GM13977 (cell line): ENCODE results near the gene CLMP.

Experiments used
- DNase-seq: peaks from one replicate; pipeline ENCODE4 v3.0.0; 2012; ENCODE audit warnings: low spot score
- in situ Hi-C: fragments of 300-500 bp; cut with MboI; formaldehyde crosslinking; loops from one replicate; pipeline ENCODE4 v1.12.0; 2022; ENCODE audit warnings: low sequenced_read_pairs, low pct_unique_long_range_greater_than_20kb, mixed read lengths, inconsistent platforms; ENCODE audit not compliant: unreplicated experiment
- TF ChIP-seq, protein P1 (sequence below): IDR thresholded peaks from 2 replicates; pipeline ENCODE4 v1.5.1; 2012; ENCODE audit warnings: mild to moderate bottlenecking, control low read depth; ENCODE audit not compliant: insufficient read depth; ENCODE audit errors: extremely low read depth, missing control alignments

Gene CLMP

DNA sequence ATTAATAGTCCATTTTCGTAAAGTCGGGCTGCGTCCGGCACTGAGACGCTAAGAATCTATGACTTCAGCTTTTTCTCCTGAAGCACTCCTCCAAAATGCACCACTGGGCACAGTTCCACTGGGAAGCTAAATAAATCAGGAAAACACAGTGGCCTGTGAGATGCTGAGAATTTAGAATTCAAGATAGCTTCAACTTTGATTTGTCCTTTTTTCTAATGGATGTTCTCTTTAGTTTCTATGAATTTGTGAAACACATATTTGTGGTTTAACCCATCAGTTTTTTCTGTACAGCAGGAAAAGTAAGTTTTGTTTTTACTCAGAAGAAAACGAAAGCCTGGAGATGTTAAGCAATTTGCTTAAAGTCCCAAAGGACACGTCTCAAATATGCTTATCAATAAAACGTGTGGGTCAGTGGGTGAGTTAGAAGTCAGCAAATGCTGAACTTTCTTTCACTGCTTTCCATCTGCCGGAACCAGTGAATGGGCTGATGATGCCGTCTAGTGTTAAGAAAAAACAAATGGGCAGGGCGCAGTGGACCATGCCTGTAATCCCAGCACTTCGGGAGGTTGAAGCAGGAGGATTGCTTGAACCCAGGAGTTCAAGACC lies 40.7 kb upstream of the CLMP start:
- no peak for DNase-seq
- TF ChIP-seq, protein P1, sequence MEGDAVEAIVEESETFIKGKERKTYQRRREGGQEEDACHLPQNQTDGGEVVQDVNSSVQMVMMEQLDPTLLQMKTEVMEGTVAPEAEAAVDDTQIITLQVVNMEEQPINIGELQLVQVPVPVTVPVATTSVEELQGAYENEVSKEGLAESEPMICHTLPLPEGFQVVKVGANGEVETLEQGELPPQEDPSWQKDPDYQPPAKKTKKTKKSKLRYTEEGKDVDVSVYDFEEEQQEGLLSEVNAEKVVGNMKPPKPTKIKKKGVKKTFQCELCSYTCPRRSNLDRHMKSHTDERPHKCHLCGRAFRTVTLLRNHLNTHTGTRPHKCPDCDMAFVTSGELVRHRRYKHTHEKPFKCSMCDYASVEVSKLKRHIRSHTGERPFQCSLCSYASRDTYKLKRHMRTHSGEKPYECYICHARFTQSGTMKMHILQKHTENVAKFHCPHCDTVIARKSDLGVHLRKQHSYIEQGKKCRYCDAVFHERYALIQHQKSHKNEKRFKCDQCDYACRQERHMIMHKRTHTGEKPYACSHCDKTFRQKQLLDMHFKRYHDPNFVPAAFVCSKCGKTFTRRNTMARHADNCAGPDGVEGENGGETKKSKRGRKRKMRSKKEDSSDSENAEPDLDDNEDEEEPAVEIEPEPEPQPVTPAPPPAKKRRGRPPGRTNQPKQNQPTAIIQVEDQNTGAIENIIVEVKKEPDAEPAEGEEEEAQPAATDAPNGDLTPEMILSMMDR: no peak
- in situ Hi-C loops: no loop called here

DNA sequence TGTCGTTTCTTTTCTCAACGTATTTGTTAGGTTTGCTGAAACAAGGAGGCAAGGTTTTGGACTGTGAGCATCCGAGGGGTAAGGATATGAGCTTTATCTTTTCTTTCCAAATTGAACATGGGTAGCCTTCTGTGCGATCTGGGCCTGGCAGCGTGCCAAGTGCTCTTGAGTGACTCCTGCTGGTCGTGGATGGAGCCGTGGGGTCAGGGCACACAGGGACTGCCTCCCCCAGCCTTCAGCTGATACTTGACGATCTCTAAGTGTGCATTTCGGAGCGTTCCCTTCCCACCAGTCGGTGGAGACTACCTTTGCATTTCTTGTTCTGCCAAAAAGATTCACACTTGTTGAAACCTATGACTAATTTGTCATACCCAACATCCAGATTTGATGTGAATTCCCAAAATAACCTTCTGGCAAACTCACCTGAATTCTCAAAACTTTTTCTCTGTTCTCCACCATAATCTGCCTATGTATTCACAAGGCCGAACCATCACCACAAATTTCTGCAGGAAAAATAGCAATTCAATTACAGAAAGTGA lies 40.1 kb upstream of the CLMP start:
- in situ Hi-C loops: no loop called here
- TF ChIP-seq, protein P1: peak; percentile 33
- no peak for DNase-seq

DNA sequence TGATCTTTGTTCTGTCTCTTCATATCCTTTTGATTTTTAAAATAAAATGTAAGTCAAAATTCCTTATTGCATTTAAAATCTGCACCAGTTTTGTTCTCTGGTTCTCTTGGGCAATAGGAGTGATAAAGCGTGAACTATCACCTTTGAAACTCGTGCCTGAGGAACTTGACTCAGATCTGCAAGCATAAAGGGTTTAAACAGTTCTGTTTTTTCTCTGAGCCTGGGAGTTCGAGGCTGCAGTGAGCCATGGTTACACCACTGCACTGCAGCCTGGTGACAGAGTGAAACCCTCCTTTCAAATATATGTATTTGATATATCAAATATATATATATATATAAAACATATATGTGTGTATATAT lies 38.9 kb upstream of the CLMP start:
- in situ Hi-C loops: no loop called here
- TF ChIP-seq, protein P1: no peak
- no peak for DNase-seq

DNA sequence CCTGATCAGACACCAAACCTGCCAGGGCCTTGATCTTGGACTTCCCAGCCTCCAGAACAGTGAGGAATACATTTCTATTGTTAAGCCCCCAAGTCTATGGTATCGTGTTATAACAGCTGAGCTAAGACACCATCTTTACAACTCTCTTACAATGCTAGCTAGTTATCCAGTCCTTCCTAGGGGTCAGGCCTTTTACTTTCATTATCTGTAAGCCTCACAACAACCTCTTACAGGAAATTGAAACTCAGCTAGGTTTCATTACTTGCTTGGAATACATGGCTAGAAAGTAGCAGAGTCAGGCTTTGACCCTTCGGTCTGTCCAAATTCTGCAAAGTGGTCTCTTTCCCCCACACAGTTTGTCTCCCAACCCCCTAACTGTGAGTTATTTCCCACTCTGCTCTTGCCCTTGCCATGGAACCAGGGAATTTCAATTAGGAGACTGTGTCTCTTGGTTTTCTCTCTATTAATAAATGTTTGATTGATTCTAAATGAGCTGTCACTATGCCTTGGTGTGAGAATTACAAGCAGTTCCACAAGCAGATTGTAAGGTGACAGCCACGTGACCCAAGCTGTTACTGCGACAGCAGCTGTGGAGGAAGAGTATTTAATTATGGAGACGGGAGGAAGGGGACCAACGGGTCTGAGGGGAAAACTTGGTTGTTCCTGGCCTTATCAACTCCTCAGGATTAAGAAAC lies 38.4 kb upstream of the CLMP start:
- TF ChIP-seq, protein P1: no peak
- in situ Hi-C loops: no loop called here

DNA sequence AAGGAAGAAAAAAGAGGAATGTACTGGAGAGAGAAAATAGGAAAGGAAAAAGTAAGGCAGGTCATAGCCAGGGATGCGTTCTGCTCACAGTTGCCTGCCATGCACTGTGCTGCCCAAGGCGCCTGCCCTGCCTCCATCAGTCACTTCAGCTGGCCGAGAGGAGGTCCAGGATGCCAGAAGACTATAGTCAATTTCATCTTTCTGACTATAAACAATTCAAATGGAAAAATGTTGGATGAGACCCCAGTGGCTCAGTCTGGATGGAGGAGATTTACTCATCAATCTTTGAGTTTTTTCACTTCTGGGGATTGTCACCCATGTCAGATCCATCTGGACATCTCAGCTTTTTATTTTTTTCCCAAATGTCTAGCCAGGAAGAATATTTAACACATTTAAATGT lies 36.7 kb upstream of the CLMP start:
- in situ Hi-C loops: no loop called here
- TF ChIP-seq, protein P1: no peak

More for the DNA sequence above, 38.4 kb upstream of the CLMP start:
- peak; percentile 33 for DNase-seq

DNA sequence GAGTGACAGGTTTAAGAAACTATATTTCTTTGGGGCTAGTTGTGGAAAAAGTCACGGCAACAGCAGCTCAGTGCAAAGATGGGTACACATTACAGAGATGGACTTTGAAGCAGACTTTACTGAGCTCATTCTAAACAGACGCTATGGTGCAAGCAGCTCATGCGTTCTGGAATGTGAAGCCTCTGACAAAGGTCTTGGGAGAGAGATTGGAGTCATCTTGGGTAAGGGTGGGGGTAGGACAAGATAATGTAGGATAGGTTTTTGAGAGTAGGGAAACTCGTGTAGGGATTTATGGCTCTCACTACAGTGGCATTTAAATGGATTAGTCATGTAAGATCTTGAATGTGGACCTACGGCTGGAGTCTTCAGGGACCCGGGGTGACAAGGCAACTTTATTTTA lies 36.2 kb upstream of the CLMP start:
- in situ Hi-C loops: no loop called here
- TF ChIP-seq, protein P1: no peak
- no peak for DNase-seq

More for the DNA sequence above, 36.7 kb upstream of the CLMP start:
- DNase-seq: no peak
